IPS-NIHi11 (cell line): ENCODE measurements around the gene TBXA2R.
"Not testable (repeated sequence)": the region's sequence is repeated elsewhere in the genome, so short reads cannot be mapped to it uniquely, and the experiment has no call there.

Experiments used
- DNase-seq: peaks from one replicate; pipeline ENCODE4 v3.0.0; 2012; ENCODE audit warnings: mixed read lengths, low spot score

TBXA2R gene

DNA sequence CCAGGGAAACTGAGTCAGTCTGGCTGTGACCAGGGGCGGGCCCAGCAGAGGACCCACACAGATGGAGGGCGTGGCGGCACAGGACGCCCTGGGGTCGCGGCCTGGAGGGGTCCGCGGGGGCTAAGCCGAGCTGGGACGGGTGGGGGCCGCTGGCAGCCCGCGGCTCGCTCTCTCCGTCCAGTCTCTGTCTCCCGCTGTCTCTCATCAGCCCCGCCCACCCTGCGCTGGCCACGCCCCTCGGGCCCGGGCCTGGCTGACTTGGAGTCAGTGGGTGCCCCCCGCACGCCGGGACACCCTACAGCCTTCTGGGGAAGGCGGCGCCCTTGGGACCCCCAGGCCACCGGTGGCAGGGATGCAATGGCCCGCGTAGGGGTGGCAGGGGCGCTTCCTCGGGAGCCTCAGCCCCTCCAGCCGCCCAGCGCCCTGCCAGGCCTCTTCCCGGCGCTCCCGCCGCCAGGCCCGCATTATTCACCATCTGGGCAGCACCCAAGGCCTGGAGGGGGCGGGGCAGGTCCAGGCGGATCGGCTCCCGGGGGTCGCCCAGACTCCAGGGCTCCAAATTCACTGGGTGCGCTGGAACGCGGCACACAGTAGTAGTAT, at the start of gene TBXA2R:
Gene TBXA2R (minus strand): TSS at position 186 of the 600 bp plus-strand sequence. CDS start 6,241 bp downstream, outside the sequence.
- DNase-seq = peak; percentile 90

GRCh38 chr19:3656073-3656746, 49.5 kb upstream of the TBXA2R start:
- peak; percentile 25 for DNase-seq

GRCh38 chr19:3655402-3656072, 48.9 kb upstream of the TBXA2R start:
- peak; percentile 49 for DNase-seq

DNA sequence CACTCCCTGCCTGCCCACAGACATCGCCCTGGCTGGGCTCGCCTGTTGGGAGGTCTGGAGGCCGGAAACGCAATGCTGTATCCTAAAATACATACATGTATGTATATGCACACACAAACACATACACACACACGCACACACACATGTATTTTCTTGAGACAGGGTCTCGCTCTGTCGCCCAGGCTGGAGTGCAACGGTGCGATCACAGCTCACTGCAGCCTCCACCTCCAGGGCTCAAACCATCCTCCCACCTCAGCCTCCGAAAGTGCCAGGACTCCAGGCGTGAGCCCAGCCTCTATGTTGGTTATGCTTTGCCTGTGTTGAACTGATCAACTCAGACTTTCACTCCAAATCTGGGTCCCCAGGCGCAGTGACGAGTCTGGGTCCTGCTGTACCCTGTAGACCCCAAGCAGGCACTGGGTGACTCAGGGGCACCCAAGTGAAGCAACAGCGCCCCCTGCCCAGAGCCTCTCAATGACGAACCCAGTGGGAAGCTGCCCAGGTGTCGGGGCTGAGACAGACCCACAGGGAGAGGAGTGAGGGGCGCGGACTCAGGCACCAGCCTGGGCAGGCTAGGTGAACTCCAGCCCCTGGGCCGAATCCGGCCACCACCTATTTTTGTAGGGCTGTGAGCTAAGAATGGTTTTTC, 47.3 kb upstream of the TBXA2R start:
- peak; percentile 62 for DNase-seq

DNA sequence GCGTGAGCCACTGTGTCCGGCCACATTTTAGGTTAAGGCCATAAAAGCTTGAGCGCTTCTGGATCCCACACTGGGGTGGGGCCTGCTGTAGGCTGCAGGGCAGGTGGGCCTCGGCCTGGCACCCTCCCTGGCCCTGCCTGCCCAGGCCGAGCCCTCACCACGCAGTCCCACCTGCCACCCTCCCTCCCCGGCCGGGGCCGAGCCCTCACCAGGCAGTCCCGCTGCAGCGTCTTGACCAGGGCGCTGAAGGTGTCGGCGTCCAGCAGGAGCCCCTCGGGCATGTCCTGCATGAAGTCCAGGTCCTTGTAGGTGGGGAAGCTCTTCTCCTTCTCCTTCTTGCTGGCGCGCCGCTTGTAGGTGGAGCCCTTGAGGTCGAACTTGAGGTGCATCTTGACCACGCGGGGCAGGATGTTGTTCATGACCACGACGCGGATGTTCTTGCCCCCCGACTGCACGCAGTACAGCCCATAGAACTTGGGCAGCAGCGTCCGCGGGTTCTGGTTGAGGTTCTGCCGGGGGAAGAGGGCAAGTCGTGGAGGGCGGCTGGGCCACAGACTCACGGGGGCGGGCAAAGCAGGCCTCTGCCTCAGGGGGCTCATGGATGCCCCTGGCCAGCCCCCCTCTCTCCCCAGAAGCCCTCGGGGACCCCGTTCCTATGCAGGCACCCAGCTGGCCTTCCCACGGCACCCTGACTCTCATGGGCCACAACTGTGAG, 46.6 kb upstream of the TBXA2R start:
- no peak for DNase-seq

GRCh38 chr19:3652422-3652821, 45.7 kb upstream of the TBXA2R start:
- DNase-seq = no peak

DNA sequence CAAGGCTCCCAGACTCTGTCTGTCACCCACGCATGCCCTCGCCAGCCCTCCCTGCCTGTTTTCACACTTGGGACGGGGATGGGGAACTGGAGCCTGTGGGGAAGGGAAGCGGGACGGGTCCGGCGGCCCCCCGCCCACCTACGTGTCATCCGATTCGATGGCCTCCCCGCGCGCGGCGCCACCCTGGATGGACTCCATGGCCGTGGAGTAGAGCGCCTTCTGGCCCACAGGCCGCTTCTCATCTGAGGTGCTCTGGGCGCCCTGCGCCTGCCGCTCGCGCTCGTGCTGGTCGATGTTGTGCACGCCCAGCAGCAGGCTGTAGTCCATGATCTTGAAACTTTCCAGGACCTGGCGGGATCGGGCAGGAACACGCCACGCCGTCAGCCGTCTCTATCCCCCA, 45.0 kb upstream of the TBXA2R start:
- DNase-seq = no peak

GRCh38 chr19:3649888-3650287, 43.2 kb upstream of the TBXA2R start:
- no peak for DNase-seq

GRCh38 chr19:3648037-3648905, 41.6 kb upstream of the TBXA2R start:
- no peak for DNase-seq

GRCh38 chr19:3647102-3647501, 40.4 kb upstream of the TBXA2R start:
- not testable (repeated sequence) for DNase-seq

DNA sequence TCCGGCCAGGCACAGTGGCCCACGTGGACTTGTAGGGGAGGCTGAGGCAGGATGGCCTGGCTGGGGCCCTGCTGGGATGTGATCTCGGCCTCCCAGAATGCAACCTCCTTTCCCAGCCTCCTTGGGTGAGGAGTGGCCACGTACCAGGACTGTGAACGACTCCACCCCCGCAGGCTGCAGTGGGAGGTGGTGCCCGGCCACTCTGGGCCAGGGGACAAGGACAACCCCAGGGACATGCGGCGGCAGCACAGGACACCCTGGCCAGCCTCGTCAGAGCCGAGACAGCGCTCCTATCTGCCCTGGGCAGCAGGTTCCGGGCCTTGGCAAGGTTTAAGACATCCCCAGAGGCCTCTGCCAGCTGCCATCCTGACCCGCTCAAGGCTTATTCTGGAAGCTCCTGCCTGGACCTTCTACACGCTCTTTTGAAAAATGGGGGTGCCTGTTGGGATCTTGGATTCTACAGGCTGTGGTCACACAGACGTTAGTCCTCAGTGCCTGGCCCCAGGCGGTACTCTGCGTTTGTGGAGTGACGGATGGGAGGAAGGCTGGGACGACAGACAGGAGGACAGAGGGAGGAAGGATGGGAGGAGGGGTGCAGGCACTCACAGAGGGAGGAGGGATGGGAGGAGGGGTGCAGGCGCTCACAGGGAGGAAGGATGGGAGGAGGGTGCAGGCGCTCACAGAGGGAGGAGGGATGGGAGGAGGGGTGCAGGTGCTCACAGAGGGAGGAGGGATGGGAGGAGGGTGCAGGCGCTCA, 39.8 kb upstream of the TBXA2R start:
- DNase-seq = no peak

GRCh38 chr19:3645726-3646125, 39.1 kb upstream of the TBXA2R start:
- DNase-seq = no peak

- DNase-seq = no peak
Measured at GRCh38 chr19:3645067-3645396, 38.4 kb upstream of the TBXA2R start.

DNA sequence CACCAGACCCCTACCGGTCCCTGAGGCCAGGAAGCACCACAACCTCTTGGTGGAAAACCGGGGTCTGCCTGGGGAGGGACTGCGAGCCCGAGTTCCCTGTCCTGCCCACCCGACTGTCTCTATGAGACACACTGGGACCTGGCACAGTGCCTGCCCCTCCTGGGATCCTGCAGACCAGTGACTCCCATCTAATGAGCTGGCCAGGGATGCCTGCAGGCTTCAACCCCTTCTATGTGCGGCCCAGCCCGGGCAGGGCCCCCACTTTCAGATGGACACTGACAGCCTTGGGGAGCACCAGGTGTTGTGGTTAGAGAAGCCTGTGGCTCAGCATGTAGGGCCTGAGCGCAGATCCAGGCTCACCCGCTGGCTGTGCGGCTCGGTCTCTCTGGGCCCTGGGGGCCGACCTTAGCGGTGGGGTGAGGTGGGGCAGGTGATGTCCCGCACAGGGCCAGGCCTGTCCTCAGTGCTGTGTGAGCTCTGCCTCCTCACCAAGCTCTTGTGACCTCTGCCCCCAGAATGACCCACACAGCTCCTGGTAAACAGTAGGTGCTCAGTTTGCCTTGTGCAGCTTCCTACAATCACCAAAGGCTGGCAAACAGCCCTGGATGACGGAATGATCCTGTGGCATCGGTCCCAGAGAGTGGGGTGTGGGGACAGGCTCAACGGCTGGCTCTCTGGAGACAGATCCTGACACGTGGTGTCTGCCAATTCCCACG, 37.8 kb upstream of the TBXA2R start:
- no peak for DNase-seq

DNA sequence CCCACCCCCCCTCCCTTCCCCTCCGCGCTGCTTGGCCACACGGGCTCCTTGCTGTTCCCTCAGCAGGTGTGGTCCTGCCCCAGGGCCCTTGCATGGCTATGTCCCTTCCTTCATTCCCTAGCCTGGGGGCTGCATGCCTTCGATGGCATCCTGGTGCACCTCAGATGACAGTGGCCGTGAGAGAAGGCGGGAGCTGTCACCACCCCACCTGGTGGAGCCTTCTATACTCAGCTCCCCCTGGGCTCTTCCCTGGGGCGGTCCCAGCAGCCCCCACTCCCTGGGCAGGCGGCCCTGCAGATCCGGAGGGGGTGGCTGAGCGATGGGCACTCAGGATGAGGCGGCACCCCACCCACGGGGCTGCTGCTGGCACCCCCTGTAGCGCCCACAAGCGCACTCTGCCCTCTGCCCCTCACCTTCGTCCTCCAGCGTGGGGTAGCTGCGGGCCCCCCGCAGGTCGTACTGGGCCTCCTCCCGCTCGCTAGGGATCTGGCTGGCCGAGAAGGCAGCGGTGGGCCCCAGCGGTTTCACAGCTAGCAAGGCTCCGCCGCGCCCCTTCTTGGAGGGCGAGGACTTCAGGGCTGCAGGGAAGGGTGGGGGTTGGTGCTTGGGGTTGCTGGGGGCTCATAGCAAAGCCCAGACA, 37.1 kb upstream of the TBXA2R start:
- no peak for DNase-seq

DNA sequence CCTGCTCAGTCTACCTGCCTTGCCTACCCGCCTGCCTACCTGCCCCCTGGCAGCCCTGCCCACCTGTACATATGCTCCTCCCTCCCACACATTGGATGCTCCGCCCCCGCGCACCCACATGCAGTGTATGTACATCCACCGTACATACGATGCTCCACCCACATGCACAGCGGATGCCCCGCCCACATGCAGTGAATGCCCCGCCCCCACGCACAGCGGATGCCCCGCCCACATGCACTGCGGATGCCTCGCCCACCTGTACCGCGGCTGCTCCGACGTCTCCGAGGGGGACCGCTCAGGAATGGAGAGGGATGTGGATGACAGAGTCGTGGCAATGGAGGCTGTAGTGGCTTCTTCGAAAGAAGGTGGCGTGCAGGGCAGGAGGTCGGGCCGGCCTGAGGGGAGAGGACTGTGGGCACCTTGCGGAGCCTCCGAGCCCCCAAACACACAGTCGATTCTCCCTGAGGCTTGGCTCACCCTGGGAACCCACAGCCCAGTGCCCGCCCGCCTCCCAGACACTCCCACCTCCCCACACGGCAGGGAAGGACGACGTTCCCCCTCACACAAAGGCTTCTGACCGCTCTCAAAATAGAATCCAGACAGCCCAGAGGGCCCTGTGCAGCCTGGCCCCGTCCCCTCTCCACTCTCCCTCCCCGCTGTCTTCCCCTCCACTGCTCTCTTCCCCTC, 36.5 kb upstream of the TBXA2R start:
- DNase-seq = peak; percentile 85

GRCh38 chr19:3642296-3642695, 35.6 kb upstream of the TBXA2R start:
- no peak for DNase-seq

DNA sequence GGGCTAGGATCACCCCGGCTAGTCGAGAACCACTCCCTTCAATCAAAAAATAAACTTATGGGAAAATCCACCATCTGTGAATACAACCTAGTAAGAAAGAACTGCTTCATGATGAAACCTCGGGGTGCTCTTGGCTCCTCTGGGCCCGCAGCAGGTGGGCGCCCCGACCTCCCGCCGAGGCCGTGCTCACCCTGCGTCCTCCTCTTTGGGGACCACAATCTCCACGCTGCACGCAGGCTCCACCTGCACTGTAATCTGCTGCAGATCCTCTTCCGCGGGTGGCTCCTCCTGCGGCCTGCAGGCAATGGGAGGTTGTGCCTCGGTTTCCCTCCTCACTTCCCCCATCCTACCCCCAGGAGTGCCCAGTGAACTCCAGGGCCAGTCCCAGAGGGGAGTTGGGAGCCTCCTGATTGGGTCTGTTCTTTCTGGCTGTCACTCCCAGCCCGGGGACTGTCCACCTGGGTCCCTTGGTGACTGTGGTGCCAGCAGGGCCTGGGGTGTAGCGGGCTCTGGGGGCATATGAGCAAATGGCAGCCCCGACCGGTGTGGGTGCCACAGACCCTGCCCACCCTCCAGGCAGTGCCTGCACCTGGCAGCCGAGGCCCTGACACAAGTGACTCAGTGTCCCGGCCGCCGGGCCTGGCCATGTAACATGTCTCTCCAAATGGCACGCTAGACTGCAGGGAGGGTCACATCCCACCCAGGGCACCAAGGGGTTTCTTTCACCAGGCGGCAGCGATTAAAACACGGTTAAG, 35.0 kb upstream of the TBXA2R start:
- no peak for DNase-seq
